GM23248 (cell line): ENCODE data around the gene SLC16A8. TPM values are rescaled to one million over a fixed set of nuclear protein-coding genes. Genes with fewer than 3 reads are reported as not detected.

ENCODE experiments used
- DNase-seq: peaks from one replicate; pipeline ENCODE4 v3.0.0-alpha.2; 2015
- H2AFZ ChIP-seq: fragments of 200-600 bp; sonication (generic); 2 replicates; pipeline ENCODE4 v1.6.1; 2016; ENCODE audit warnings: antibody characterized with exemption
- H3F3A ChIP-seq: fragments of 200-600 bp; sonication (generic); 2 replicates; pipeline ENCODE4 v1.6.1; 2016; ENCODE audit warnings: mild to moderate bottlenecking, antibody characterized with exemption, mixed run types; ENCODE audit not compliant: insufficient read depth
- H3K27ac ChIP-seq: fragments of 200-600 bp; sonication (generic); 2 replicates; pipeline ENCODE4 v1.5.1; 2016; ENCODE audit warnings: mild to moderate bottlenecking
- H3K27me3 ChIP-seq: fragments of 200-600 bp; sonication (generic); replicated peaks from 2 replicates; pipeline ENCODE4 v1.6.1; 2016; ENCODE audit warnings: mild to moderate bottlenecking; ENCODE audit not compliant: insufficient read depth
- H3K36me3 ChIP-seq: fragments of 200-600 bp; sonication (generic); 2 replicates; pipeline ENCODE4 v1.6.1; 2016; ENCODE audit warnings: low read depth, mild to moderate bottlenecking
- H3K4me1 ChIP-seq: fragments of 200-600 bp; sonication (generic); 2 replicates; pipeline ENCODE4 v1.6.1; 2016; ENCODE audit warnings: mild to moderate bottlenecking; ENCODE audit not compliant: insufficient read depth
- H3K4me2 ChIP-seq: fragments of 200-600 bp; sonication (generic); one replicate; pipeline ENCODE4 v1.6.1; 2016; ENCODE audit warnings: mild to moderate bottlenecking; ENCODE audit not compliant: unreplicated experiment
- H3K4me3 ChIP-seq: fragments of 200-600 bp; sonication (generic); 2 replicates; pipeline ENCODE4 v1.5.1; 2016; ENCODE audit warnings: mild to moderate bottlenecking
- H3K79me2 ChIP-seq: fragments of 200-600 bp; sonication (generic); 2 replicates; pipeline ENCODE4 v1.6.1; 2016; ENCODE audit warnings: mild to moderate bottlenecking; ENCODE audit not compliant: insufficient read depth
- H3K9ac ChIP-seq: fragments of 200-600 bp; sonication (generic); 2 replicates; pipeline ENCODE4 v1.6.1; 2016; ENCODE audit warnings: mild to moderate bottlenecking
- H3K9me2 ChIP-seq: fragments of 200-600 bp; sonication (generic); 2 replicates; pipeline ENCODE4 v1.6.1; 2016; ENCODE audit warnings: mixed run types, mild to moderate bottlenecking, moderate library complexity; ENCODE audit not compliant: insufficient read depth
- H3K9me3 ChIP-seq: fragments of 200-600 bp; sonication (generic); one replicate; pipeline ENCODE4 v1.6.1; 2017; ENCODE audit warnings: low read depth
- H4K20me1 ChIP-seq: fragments of 200-600 bp; sonication (generic); 2 replicates; pipeline ENCODE4 v1.6.0; 2016; ENCODE audit not compliant: insufficient read depth
- EZH2 ChIP-seq: fragments of 200-600 bp; sonication (generic); IDR thresholded peaks from 2 replicates; pipeline ENCODE4 v1.6.1; 2018; ENCODE audit warnings: antibody characterized with exemption, mild to moderate bottlenecking; ENCODE audit not compliant: insufficient read depth, poor library complexity, severe bottlenecking
- EZH2phosphoT487 ChIP-seq: fragments of 200-600 bp; sonication (generic); IDR thresholded peaks from 2 replicates; pipeline ENCODE4 v1.6.1; 2018; ENCODE audit warnings: antibody characterized with exemption, moderate library complexity, mild to moderate bottlenecking, low read depth; ENCODE audit not compliant: insufficient read depth
- WGBS, 2 experiments: methylation state at CpG; one replicate each; pipeline ENCODE4 v1.1.6; 2015 to 2017; ENCODE audit warnings: low lambda C conversion rate in 2 of 2, low coverage in 1 of 2; ENCODE audit errors: missing lambda C conversion rate in 2 of 2; 5-methylcytosine and 5-hydroxymethylcytosine counted together
- in situ Hi-C: fragments of 300-500 bp; cut with MboI; formaldehyde crosslinking; loops from 2 replicates; pipeline ENCODE4 v1.15.0; 2020
- polyA plus RNA-seq: library from polyadenylated mRNA; unstranded; fragments of >200 nt; fragmentation: Nextera tagmentation; extraction: Ambion mirVana; gene quantifications from 2 replicates; pipeline ENCODE4 v1.2.1, GENCODE V29; 2016
- total RNA-seq: library from RNA; depleted of rRNA; stranded (reverse); fragments of >200 nt; shearing (Covaris generic); gene quantifications from 2 replicates; pipeline ENCODE4 v1.2.3, GENCODE V29; 2014

The SLC16A8 gene
- total and polyA plus RNA-seq, 2 experiments from 2014 or later, result 1.3 to 1.4 TPM

- Histone ChIP-seq H3F3A (no peaks in the 10 kb centered on the region), H3K27ac (no peak overlapping the region), H3K79me2 (no peaks in the 10 kb centered on the region), H4K20me1 (no peaks in the 10 kb centered on the region), H3K9ac (no peak overlapping the region), H3K9me2 (no peaks in the 10 kb centered on the region), H3K9me3 (no peaks in the 10 kb centered on the region), H2AFZ (no peak overlapping the region), H3K36me3 (no peaks in the 10 kb centered on the region), H3K4me3 (no peak overlapping the region), H3K4me2 (no peak overlapping the region), H3K27me3 (no peaks in the 10 kb centered on the region), H3K4me1 (0 out of 2 replicates have a peak, but pooled peaks cover 3% of the 10 kb centered on the region)
- no peak for DNase-seq
- no peak for TF ChIP-seq EZH2phosphoT487
- no peak for TF ChIP-seq EZH2
- in situ Hi-C loops, result no loop called here
- WGBS, 2 experiments, result 59 to 62% methylated on average over 8 of the region's 8 CpGs
Observed at GRCh38 chr22:38103641-38104040, 19.7 kb upstream of the SLC16A8 start.

GRCh38 chr22:38098410-38099249 lies 14.6 kb upstream of the SLC16A8 start:
- H3K79me2 ChIP-seq, result no peaks in the 10 kb centered on the region
- H3K36me3 ChIP-seq, result no peaks in the 10 kb centered on the region
- WGBS, 2 experiments, result 34 to 35% methylated on average over 9 of the region's 9 CpGs
- no peaks in the 10 kb centered on the region for H4K20me1 ChIP-seq
- no peaks in the 10 kb centered on the region for H3K9me2 ChIP-seq
- H3F3A ChIP-seq, result 0 out of 2 replicates have a peak, but pooled peaks cover 3% of the 10 kb centered on the region
- in situ Hi-C loops, result no loop called here
- TF ChIP-seq EZH2, result no peak
- no peak for TF ChIP-seq EZH2phosphoT487
- peaks cover 10% of the 10 kb centered on the region for H3K4me1 ChIP-seq
- DNase-seq, result peak; percentile 74
- H3K4me3 ChIP-seq, result no peak overlapping the region
- no peaks in the 10 kb centered on the region for H3K9me3 ChIP-seq
- H2AFZ ChIP-seq, result peak overlapping the region; percentile 42
- peak overlapping the region; percentile 28; the same call in 1 of the 2 replicates for H3K27ac ChIP-seq
- H3K9ac ChIP-seq, result 0 out of 2 replicates have a peak overlapping the region, but pooled peaks have one; percentile 22
- H3K27me3 ChIP-seq, result no peaks in the 10 kb centered on the region
- peak overlapping the region; percentile 41 for H3K4me2 ChIP-seq

GRCh38 chr22:38097557-38098409 lies 13.8 kb upstream of the SLC16A8 start:
- no peaks in the 10 kb centered on the region for H3K79me2 ChIP-seq
- no peaks in the 10 kb centered on the region for H3K9me2 ChIP-seq
- H3K4me2 ChIP-seq, result no peak overlapping the region
- no peaks in the 10 kb centered on the region for H3K9me3 ChIP-seq
- 0 out of 2 replicates have a peak overlapping the region, but pooled peaks have one; percentile 22 for H3K9ac ChIP-seq
- peak; percentile 40 for DNase-seq
- H3K27ac ChIP-seq, result peak overlapping the region; percentile 28; the same call in 1 of the 2 replicates
- no peaks in the 10 kb centered on the region for H4K20me1 ChIP-seq
- no peaks in the 10 kb centered on the region for H3K27me3 ChIP-seq
- H3K36me3 ChIP-seq, result no peaks in the 10 kb centered on the region
- 0 out of 2 replicates have a peak, but pooled peaks cover 3% of the 10 kb centered on the region for H3F3A ChIP-seq
- in situ Hi-C loops, result no loop called here
- H3K4me1 ChIP-seq, result peaks cover 10% of the 10 kb centered on the region
- TF ChIP-seq EZH2phosphoT487, result no peak
- TF ChIP-seq EZH2, result no peak
- 44 to 47% methylated on average over 16 to 30 of the region's 32 CpGs for WGBS, 2 experiments
- no peak overlapping the region for H3K4me3 ChIP-seq
- H2AFZ ChIP-seq, result no peak overlapping the region

GRCh38 chr22:38097058-38097457 lies 13.1 kb upstream of the SLC16A8 start:
- no peak for TF ChIP-seq EZH2phosphoT487
- TF ChIP-seq EZH2, result no peak
- Histone ChIP-seq H3F3A (0 out of 2 replicates have a peak, but pooled peaks cover 3% of the 10 kb centered on the region), H3K36me3 (no peaks in the 10 kb centered on the region), H3K79me2 (no peaks in the 10 kb centered on the region), H3K27ac (no peak overlapping the region), H4K20me1 (no peaks in the 10 kb centered on the region), H3K9ac (no peak overlapping the region), H3K27me3 (no peaks in the 10 kb centered on the region), H3K4me3 (no peak overlapping the region), H3K9me3 (no peaks in the 10 kb centered on the region), H3K4me2 (no peak overlapping the region), H3K4me1 (peaks cover 10% of the 10 kb centered on the region), H3K9me2 (no peaks in the 10 kb centered on the region), H2AFZ (no peak overlapping the region)
- in situ Hi-C loops, result no loop called here
- WGBS, 2 experiments, result 81 to 86% methylated on average over 6 to 15 of the region's 15 CpGs
- no peak for DNase-seq
